Measurements from ENCODE around the gene ERAL1.

GRCh38 chr17:28906706-28907438 lies 52.1 kb downstream of the ERAL1 start:
- TF ChIP-seq POLR2AphosphoS5 (IDR thresholded peaks at IDR 0.05; ENCODE audit: low read depth, low read length) (no peak), POLR2A (IDR thresholded peaks at IDR 0.05; ENCODE audit: low read depth, low read length) (no peak)
